Mesenteric fat pad (tissue), 1 donor: ENCODE results near the gene ARRB2. TPM values are rescaled to one million over a fixed set of nuclear protein-coding genes. Genes with fewer than 3 reads are reported as not detected.
A peak's percentile ranks its signal among the peaks of the same experiment; 100 is the strongest.
"Not testable (repeated sequence)": the region's sequence is repeated elsewhere in the genome, so short reads cannot be mapped to it uniquely, and the experiment has no call there.

Experiments used
- DNase-seq: peaks from one replicate; pipeline ENCODE4 v3.0.0-alpha.2; 2020; ENCODE audit warnings: low spot score
- long read RNA-seq: library from polyadenylated mRNA; unstranded; transcript quantifications from one replicate; pipeline ENCODE4 v2.0.0, GENCODE V29; 2020
- total RNA-seq: library from RNA; stranded (reverse); fragmentation: NEBNext Ultra II Directional; extraction: Animal tissue kit (Norgen Biotek cat#: 25700); gene quantifications from one replicate; pipeline ENCODE4 v1.2.1, GENCODE V29; 2021
- donor health status: DM: yes; HTN: yes; CAD: no.

ARRB2 gene
- total RNA-seq = 131 TPM
- long read RNA-seq, transcript ARRB2-216 (14 exons, 1,348 nt) = major isoform, 45 of 89 reads
- long read RNA-seq, transcript ARRB2-201 (15 exons, 1,895 nt) = minor isoform, 14 of 89 reads
- long read RNA-seq, partial matches to known transcripts = 11 of 89 reads
- long read RNA-seq, other reads (novel, unspliced or antisense) = 19 of 89 reads

DNA sequence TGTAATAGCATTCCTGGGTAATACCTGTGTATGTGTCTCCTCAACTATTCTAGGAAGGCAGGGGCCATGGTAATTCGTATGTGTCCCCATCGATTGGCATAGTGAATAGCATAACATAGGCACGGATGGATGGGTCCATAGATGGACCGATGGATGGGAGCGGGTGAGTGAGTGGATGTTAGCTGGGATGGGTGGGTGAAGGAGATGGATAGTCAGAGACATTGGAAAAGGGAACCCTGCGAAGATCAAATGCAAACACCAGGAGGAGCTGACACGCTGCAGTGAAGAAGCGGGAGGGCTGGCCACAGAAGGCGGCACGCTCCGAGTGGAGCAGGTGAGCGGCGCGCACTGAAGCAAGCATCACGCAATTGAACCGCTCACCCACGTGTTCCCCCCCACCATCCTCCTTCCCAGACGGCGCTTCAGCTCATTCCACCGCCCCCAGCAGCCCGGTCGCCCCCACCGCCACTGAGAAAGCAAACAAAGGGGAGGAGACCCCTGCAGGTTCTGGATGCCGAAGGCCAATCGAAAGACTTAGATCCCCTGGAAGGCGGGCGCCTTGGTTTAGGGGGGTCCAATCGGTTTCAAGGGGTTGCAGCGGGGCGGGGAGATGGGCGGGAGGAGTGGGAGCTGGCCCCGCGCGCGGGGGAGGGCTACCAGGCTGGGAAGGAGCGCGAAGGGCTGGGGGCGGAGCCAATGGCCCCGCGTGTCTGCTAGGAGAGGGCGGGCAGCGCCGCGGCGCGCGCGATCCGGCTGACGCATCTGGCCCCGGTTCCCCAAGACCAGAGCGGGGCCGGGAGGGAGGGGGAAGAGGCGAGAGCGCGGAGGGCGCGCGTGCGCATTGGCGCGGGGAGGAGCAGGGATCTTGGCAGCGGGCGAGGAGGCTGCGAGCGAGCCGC is at the start of gene ARRB2:
TSS of gene ARRB2 (plus strand) at position 839 of the 899 bp plus-strand sequence. CDS start 90 bp downstream, outside the sequence.
- peak; percentile 99 for DNase-seq

DNA sequence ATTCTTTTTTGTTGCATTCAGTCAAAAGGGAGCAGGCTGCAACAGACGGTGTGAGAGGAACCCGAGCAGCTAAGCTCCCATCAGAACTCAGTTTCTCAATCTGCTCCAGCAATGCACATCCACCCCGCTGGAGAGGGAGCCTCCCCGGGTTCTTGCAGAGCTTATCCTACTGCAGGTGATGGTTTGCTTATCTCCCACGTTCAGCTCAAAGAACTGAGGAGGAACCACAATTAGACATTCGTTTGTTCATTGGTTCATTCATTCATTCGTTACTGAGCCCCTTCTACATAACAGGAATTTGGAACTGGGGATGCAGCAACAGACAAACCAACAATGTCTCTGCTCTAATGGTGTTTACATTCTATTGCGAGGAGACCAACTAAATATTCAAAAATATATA is 46.7 kb upstream of the ARRB2 start:
- peak; percentile 59 for DNase-seq

DNA sequence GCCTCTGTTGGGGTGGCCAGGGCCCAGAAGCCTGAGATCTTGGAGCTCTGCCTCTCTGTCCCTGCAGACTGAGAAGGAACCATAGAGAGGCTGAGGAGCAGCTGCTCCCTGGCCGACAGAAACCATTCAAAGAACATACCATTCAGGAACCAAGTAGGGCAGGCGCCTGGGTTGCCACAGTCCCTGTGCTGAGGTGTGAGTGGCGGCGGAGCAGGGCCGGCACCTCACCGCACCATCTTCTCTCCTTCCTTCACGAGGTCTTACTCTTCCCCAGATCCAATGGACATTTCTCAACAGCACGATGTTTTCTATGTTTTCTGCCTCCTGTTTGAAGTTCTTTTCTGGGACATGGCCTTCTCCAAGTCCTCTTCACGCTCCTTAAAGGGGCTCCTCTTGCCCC is 46.2 kb upstream of the ARRB2 start:
- DNase-seq = peak; percentile 60

DNA sequence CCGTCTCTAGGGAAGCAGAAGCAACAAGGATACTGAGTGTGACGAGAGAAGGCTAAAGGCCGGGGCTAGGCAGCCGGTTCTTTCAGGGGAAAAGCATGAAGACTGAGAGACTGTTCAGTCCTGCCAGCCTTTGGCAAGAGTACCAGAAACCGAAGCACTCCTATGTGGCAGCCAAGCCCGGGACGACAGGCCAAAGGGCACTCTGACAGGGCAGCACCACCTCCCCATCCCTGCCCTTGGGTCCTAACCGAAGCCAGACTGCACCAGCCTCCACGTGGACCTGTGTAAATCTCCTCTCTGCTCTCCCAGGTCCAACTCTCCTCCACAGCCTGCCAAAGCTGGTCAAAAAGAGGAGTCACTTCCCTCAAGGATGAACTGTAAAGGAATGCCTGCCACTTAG is 45.4 kb upstream of the ARRB2 start:
- DNase-seq = peak; percentile 71

DNA sequence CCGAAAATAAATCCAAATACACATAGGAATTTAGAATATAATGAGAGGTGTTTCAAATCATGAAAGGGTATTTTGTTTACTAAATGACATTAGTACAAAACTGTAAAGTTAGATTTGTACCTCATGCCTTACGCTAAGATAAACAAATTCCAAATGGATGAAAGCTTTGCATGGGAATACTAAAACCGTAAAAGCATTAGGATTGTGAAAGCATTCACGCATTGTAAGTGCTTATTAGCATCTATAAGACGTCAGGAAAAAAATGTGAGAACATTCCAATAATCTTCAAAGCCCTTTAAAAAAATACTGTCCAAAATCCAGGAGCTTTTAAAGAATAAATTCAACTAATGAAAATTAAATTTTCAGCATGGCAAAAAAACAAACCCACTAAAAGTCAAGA is 44.1 kb upstream of the ARRB2 start:
- DNase-seq = no peak

DNA sequence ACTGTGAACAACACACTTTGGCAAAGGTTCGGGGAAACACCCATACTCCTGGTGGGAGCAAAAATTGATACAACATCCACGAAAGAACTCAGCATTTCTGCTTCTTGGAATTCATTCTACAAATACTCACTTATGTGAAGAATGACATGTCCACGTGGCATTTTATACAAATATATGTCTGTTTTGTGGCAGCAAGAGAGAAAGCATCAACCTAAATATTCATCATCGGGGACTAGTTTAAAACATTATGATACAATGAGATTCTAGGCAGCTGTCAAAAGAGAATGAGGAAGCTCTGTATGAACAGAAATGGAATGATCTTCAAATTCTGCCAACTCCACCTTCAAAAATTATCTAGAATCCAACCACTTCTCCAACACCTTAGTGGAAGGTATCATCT is 43.3 kb upstream of the ARRB2 start:
- DNase-seq = no peak

DNA sequence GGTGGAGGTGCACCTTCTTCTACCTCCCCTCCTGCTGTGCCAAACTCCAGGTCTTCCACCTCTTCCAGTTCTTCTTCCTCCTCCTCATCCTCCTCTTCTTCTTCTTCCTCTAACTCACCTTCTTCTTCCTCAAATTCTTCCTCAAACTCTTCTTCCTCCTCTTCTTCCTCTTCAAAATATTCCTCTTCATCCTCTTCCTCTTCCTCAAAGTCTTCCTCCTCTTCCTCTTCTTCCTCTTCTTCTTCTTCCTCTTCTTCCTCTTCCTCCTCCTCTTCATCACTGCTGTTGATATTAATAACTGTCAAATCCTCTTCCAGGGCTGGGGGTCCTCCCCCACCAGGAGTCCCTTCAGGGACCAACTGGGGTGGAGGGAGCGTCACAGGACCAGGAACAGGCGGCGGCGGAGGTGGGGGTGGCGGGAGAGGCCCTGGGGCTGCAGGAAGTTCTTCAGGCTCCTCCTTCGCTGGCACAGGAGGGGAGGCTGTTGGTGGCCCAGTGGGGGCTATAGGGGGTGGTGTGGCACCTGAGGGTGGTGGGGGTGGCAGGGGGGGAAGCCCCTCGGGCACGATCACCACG is 38.3 kb upstream of the ARRB2 start:
- DNase-seq = no peak

DNA sequence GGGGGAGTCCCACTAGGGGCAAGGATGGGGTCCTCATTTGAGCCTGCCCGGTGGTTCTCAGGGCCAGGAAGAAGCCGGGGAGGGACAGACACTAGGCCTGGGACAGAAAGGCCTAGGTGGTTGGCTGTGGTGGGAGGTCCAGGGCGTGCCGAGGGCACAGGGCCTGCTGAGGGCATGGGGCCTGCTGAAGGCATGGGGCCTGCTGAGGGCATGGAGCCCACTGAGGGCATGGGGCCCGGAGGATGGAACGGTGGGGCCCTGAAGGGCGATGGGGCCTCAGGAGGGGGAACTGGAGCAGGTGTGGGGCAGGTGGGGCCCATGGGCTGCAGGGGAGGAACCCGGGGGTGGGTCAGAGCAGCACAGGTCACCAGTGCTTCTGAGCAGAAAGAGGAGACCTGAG is 37.7 kb upstream of the ARRB2 start:
- DNase-seq = no peak

DNA sequence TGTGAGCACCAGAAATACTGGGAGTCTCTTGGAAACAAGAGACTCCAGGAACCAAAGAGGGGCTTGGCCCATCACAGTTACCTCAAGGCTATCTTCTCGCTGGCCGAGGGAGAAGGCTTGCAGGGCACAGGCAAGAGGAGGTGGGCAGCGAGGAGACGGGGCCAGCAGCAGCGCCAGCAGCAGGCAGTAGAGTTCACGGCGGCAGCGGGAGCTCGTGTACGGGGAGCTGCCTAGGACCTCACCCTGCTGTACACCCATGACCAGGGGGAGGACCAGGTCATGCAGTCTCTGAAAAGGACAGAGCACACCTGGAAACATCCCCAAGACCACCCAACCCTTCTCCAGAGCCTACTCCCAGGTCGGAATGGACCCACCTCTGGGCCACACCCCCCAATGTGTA is 37.3 kb upstream of the ARRB2 start:
- no peak for DNase-seq

DNA sequence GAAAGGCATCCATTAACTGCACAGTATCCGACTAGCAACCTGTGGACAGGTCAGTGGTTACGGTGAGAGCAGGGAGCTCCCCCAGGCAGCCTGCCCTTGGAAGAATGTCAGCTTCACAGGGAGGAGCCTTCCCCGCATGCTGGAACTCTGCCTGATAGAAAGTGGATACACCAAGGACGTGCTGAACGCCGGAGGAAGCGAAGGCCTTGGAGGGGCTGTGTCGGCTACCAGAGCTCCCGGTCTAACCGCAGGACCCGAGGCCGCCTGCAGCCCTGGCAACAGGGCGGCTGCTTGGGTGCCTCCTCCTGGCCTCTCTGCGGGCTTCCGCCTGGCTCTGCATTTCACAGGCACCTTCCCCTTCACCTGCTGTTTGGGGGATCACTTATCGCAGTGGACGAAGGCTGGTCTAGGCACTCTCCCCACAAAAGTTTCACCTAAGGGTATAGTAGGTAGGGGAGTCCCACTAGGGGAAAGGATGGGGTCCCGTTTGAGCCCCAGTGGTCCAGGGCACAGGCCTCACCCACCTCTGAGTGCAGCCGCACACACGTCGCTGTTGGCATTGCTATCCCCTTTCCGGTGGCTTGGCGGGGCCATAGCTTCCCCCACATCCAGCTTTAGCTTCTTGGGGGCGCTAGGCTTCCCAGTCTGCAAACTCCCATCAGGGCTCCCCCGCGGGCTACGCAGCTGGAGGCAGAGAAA is 36.3 kb upstream of the ARRB2 start:
- DNase-seq = no peak

DNA sequence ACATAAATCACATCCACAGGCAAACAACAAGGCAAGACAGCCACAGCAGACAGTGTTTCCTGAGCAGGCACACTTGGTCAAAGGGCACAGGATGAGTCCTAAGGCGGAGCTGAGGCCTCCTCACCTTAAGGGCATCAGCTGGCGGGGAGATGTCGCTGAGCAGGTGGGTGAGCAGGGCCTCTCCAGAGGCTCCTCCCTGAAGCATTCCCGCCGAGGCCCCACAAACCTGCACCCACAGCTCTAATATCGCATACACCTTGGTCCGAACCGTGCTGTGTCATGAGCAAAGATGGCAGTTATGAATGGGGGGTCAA is 35.8 kb upstream of the ARRB2 start:
- DNase-seq = no peak

DNA sequence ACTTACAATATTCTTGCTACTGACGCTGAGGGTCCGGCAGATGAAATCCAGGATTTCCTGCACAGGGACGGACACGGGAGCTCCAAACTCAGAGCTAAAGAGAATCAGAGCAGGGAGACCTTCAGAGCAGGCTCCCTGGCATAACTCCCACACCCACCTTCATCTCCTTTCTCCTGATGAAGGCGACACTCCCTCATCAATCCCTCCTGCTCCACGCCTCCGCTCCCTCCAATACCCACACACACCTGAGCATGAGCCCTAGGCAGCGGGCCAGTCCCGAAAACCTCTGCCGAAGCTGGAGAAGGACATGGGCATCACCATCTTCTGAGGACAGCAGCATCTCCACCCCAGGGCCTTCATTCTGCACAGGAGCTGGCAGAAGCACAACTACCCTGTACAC is 34.6 kb upstream of the ARRB2 start:
- DNase-seq = no peak

DNA sequence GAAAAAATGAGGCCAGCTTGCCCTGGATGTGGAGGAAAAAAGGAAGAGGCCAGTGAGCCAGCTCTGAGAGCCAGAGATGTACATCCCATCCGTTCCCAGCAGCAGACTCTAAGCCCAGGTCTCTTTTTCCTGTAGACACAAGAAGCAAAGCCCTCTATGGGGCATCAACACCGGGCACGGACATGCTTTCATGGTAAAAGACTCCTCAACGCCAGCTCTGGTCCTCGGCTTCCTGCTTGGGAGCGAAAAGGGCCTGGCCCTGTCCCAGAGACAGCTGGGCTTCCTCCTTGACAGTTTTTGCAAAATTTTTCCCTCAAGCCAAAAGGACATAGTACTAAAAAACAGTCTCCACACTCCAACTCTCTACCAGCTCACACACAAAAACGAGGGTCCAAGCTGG is 33.6 kb upstream of the ARRB2 start:
- DNase-seq = no peak

DNA sequence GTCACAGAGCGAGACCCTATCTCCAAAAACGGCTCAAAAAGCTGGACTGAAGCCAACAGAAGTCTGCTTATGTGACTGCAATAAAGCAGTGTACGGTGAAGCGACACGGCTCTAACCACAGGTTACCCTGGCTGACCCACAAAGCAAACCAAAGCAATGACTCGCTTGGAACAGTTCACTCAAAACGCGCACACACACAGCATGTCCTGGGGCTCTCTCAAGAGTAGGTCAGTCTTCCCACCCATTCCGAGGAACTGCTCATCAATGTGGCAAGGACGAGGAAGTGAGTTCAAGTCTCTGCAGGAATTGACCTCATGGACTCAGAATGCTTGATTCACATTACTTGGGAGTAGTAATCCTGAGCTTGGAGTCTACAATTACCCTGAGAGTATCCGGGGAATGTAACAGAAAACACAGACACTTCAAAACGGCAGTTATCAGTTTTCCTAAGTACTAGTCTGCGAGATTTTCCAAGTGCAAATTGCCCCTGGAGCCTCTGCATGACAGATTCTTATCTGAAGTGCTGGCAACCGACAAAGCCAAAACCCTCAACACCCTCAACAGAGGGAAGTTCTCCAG is 31.9 kb upstream of the ARRB2 start:
- peak; percentile 28 for DNase-seq

DNA sequence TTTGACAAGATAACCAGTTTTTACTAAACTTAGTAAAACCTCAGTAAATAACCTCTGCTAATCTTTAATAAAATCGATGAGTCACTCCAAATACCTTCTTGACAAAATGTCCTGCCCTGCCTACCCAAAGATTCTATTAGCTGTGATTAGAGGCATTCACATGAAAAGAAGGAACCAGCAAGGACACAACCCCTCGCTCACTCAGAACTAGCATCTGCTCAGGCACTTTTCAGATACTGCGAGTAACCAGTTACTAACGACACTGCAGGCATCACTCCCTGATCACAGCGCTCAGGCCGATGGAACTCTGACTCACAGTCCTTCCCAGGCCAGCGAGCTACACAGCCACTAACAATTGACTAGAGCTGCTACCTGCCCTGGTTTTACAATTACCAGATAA is 30.8 kb upstream of the ARRB2 start:
- DNase-seq = no peak

DNA sequence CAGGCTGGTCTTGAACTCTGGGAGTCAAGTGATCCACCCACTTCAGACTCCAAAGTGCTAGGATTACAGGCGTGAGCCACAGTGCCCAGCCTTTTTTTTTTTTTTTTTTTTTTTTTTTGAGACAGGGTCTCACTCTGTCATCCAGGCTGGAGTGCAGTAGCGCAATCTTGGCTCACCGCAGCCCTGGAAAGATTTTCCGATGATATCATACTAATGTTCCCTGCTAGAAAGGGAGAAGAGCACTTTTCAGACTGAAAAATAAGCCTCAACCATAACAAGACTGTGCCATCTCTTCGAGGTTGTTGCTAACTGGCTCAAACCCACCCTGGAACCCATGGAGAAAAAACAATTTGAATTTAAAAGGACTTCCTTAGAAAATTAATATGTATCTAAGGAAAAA is 26.7 kb upstream of the ARRB2 start:
- DNase-seq = not testable (repeated sequence)

DNA sequence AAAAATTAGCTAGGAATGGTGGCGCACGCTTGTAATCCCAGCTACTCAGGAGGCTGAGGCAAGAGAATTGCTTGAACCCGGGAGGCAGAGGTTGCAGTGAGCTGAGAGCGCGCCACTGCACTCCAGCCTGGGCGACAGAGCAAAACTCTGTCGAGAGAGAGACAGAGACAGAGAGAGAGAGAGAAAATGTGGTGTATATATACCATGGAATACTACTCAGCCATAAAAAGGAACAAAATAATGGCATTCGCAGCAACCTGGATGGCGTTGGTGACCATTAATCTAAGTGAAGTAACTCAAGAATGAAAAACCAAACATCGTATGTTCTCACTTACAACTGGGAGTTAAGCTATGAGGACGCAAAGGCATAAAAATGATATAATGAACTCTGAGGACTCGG is 20.6 kb upstream of the ARRB2 start:
- DNase-seq = not testable (repeated sequence)

DNA sequence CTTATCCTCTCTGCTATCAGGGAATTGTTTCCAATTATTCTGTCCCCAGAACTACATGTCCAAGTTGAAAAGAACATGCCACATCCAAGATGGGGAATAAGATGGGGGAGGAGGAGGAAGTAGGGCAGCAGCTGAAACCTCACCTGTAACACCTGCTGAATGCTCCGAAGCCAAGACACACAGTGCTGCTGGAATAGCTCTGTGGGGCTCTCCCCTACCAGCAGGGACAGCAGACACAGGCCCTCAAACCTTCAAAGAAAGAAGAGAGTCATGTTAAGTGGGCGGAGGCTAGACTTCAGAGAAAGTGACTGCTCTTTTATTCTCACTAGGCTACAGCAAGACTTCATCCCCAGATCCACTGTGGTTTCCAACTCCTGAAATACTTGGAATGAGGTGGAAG is 19.7 kb upstream of the ARRB2 start:
- no peak for DNase-seq

DNA sequence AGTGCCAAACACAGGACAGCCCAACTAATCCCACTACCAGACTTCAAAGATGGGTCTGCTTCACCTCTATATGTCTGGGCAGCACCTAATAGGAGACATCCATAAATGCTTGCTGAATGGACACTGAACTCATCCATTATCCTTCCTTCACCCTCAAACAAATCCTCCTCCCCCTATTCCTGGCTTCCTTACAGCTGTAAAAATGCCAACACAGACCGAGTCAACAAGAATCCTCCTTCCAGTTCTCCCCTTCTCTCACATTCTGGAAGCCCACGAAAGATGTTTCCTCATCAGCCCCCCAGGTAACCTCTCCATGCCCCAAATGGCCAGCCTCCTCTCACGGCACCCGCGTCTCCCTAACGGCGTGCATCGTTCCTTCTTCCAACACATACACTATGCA is 18.7 kb upstream of the ARRB2 start:
- DNase-seq = no peak

DNA sequence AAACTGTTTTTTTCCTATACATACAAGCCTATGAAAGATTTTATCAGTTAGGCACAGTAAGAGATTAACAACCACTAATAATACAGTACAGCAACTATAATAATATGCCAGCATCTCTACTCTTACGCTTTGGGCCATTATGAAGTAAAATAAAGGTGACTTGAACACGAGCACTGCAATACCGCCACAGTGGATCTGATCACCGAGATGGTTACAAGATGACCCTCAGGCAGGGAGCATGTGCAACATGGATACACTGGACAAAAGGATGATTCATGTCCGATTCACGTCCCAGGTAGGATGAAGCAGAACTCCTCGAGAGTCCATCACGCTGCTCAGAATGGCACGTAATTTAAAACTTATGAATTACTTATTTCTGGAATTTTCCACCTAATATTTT is 17.0 kb upstream of the ARRB2 start:
- DNase-seq = no peak

DNA sequence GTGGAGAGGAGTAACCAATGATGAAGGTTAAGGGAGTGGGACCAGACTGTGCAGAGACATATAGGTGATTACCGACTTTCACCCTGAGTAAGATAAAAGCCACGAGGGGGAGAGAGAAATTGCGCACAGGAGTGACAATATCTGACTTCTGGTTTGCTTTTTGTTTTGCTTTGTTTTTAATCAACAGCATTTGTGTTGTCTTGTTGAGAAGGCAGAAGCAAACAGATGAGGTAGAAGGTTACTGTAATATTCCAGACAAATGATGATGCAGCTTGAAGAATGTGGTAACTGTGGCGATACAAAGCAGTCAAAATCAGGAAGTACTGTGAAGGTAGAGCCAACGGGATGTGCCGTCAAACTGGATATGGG is 14.0 kb upstream of the ARRB2 start:
- DNase-seq = no peak
